GM18861 (cell line): ENCODE results near the gene FLT4.

ENCODE experiments used
- ATAC-seq: cut with Tn5 transposase; IDR thresholded peaks from one replicate; pipeline ENCODE4 v1.9.1; 2021; ENCODE audit not compliant: unreplicated experiment

Gene FLT4

GRCh38 chr5:180594311-180595045 lies 54.9 kb downstream of the FLT4 start:
- no peak for ATAC-seq

GRCh38 chr5:180593446-180594206 lies 55.8 kb downstream of the FLT4 start:
- ATAC-seq, result no peak

DNA sequence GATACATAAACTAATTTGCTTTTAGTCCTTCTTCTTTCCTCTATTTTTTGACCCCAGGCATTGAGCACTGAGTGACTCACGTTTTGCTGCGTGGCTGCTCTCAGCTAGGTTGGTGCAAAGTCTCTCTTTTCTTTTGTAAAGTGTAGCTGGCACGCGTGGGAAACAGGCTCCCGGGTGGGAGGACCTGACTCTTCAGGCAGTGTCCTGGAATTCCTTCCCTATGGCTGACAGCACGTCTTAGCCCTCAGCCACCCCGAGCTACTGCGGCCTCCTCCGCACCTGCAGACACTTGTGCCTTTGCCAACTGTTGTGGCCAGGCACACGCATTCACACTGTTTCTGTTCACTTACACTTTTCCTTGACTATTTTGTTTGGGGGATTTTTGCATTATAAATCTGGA lies 57.2 kb downstream of the FLT4 start:
- ATAC-seq, result no peak

DNA sequence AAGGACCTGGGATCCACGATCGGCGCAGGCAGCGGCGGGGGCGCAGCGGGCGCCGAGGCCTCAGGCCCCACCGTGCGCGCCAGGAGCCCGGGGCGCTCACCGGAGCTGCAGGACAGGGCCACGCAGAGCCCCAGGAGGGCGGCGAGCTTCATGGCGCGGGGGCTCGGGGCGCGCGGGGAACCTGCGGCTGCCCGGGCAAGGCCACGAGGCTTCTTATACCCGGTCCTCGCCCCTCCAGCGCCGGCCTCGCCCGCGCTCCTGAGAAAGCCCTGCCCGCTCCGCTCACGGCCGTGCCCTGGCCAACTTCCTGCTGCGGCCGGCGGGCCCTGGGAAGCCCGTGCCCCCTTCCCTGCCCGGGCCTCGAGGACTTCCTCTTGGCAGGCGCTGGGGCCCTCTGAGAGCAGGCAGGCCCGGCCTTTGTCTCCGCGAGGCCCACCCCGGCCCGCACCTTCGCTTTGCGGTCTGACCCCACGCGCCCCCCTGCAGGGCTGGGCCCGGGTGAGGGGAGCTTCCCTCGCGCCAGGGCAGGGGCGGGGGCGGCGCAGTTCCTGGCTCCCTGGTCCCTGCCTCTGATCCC lies 58.0 kb downstream of the FLT4 start, which contains the start of gene SCGB3A1:
Gene SCGB3A1, minus strand, starts transcription at position 189 of the 577 bp plus-strand sequence. Its CDS starts 37 bp downstream, at position 152.
- no peak for ATAC-seq

GRCh38 chr5:180590543-180591310 lies 58.7 kb downstream of the FLT4 start:
- no peak for ATAC-seq

DNA sequence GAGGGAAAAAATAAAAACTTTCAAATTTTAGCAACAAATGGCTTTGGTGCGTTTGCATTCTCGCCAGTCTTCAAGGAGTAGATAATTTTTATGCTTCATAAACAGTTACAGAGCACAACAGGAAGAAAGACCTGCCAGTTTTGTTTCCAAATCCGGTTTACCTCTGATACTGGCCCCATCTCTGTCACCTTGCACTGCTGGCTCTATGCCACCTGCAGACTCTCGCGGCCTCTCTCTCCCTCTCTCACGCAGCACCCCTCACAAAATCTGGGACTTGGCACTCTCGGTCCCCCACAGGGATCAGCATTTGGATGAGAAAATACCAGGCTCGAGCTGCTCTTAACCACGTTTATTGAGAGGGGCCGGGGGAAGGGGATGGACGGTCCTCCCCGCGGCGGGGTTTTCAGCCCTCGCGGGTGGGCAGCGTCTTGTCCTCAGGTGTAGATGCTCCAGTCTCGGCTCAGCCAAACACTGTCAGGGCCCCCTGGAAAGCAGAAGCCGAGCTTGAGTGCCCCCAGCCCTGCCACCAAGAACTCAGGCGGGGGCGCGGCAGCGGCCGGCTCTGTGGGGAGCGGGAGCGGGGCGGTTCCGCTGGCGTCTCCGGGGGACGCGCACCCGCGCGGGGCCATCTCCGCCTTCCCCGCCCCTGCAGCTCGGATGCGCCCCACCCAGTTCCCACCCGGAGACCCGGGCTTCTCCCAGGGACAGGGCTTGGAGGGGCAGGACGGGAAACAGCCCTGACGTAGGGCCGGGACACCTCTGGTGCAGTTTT lies 59.4 kb downstream of the FLT4 start:
- ATAC-seq, result no peak

GRCh38 chr5:180586870-180587269 lies 62.5 kb downstream of the FLT4 start:
- ATAC-seq, result no peak

GRCh38 chr5:180586204-180586603 lies 63.2 kb downstream of the FLT4 start:
- no peak for ATAC-seq

DNA sequence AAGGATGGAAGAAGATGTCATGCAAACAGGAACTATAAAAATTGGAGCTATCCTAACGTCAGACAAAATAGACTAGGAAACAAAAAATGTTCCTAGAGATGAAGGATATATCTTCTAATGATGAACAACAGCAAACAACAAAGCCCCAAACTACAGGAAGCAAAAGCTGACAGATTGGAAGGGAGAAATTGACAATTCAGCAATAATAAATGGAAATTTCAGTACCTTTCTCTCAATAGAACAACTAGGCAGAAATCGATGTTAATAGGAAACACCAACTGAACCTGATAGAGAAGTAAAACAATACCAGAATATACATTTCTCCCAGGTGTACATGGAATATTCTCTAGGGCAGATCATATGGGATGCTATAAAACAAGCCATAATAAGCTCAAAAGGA lies 65.7 kb downstream of the FLT4 start:
- no peak for ATAC-seq

- ATAC-seq, result no peak
These were observed 68.7 kb downstream of the FLT4 start for GRCh38 chr5:180580681-180581080.

GRCh38 chr5:180575571-180575970 lies 73.8 kb downstream of the FLT4 start:
- no peak for ATAC-seq

- ATAC-seq, result no peak
These were observed 80.5 kb downstream of the FLT4 start for GRCh38 chr5:180568914-180569313.

DNA sequence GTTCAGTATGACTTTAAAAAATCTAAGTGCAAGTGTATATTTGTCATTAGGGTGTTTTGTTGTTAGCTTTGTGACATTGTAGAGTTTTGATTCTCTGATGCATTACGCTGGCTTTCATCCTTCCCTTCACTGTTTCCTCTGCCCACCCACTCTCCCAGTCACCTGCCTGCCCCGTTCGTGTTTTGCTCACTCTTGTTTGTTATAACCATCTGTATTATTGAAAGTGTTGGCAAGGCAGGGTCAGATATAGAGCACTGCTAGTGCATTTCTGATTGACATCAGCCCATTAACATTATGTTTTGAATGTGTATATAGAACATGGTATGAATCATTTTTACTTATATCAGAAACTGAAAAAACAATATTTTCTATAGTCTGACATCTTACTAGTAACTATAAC lies 85.4 kb downstream of the FLT4 start:
- no peak for ATAC-seq

GRCh38 chr5:180558232-180558631 lies 91.2 kb downstream of the FLT4 start:
- ATAC-seq, result no peak

- ATAC-seq, result no peak
These were observed 92.1 kb downstream of the FLT4 start for GRCh38 chr5:180557217-180557809.

DNA sequence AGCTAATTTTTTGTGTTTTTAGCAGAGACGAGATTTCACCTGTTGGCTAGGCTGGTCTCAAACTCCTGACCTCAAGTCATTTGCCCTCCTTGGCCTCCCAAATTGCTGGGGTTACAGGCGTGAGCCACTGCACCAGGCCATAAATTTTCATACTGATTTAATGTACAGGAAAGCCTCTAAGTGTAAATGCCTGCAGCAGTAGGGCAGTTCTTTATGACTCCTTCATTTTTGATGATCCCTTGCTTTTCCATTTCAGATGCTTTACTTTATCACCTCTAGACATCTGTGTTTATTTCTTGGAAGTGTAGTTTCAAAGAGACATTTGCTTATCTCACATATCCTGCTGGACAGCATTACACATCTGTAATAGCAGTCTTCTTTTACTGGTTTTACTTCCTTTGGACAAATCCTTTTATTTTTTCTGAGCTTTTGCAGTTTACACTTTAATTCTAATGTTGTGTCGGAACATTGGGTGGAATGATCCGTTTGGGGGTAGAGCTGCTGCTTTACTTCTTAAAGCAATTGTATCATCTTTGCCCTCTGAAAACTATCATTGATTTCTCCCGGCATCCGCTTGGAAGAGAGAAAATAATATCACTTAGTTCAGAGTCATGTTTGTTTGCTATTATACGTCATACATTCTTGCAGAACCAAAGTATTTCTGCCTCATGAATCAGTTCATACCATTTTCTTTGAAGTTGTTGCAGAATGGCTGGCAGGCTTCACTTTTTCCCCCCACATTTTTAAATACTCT lies 94.1 kb downstream of the FLT4 start:
- ATAC-seq, result no peak

DNA sequence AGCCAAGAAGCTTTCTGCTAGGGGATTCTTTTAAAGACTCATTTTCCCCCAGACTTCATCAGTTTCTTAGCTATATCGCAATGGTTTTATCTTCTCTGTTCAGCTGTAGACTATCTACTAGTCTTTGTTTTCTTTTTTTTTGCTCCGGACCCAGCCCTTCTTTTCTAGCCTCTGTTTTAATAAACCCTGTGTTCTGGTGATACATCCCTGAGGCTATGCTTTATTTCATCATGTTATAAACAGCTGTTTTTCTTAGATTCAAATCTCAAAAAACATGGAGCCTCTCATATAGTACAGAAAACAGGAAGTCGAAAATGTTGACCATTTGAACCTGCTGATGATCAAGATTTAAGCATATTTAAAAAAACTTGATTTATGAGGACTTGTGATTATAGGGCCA lies 95.9 kb downstream of the FLT4 start:
- no peak for ATAC-seq
